GM23338 (cell line): ENCODE results near the gene FMN1. TPM values are rescaled to one million over a fixed set of nuclear protein-coding genes. Genes with fewer than 3 reads are reported as not detected.

Source experiments
- ATAC-seq: fragments of 200-7000 bp; cut with Tn5 transposase; 3 replicates; pipeline ENCODE4 v1.9.1; 2020
- DNase-seq: peaks from one replicate; pipeline ENCODE4 v3.0.0-alpha.2; 2015; ENCODE audit warnings: low spot score
- H2AFZ ChIP-seq: fragments of 200-600 bp; sonication (generic); 2 replicates; pipeline ENCODE4 v1.8.0; 2016; ENCODE audit warnings: antibody characterized with exemption, mild to moderate bottlenecking, moderate library complexity
- H3F3A ChIP-seq: fragments of 200-600 bp; sonication (generic); replicated peaks from 2 replicates; pipeline ENCODE4 v1.8.0; 2017; ENCODE audit warnings: antibody characterized with exemption, mixed run types, low read depth
- H3K27ac ChIP-seq: fragments of 200-600 bp; sonication (generic); 2 replicates; pipeline ENCODE4 v1.6.1; 2016; ENCODE audit warnings: low read depth
- H3K27me3 ChIP-seq: fragments of 200-600 bp; sonication (generic); 2 replicates; pipeline ENCODE4 v1.8.0; 2016; ENCODE audit warnings: mild to moderate bottlenecking, mixed run types, moderate library complexity; ENCODE audit not compliant: insufficient read depth
- H3K36me3 ChIP-seq: fragments of 200-600 bp; sonication (generic); 2 replicates; pipeline ENCODE4 v1.8.0; 2016; ENCODE audit warnings: mild to moderate bottlenecking; ENCODE audit not compliant: insufficient read depth
- H3K4me1 ChIP-seq: fragments of 200-600 bp; sonication (generic); 2 replicates; pipeline ENCODE4 v1.8.0; 2016; ENCODE audit warnings: mild to moderate bottlenecking, moderate library complexity; ENCODE audit not compliant: insufficient read depth
- H3K4me2 ChIP-seq: fragments of 200-600 bp; sonication (generic); 2 replicates; pipeline ENCODE4 v1.7.1; 2017; ENCODE audit warnings: mixed run types
- H3K4me3 ChIP-seq: fragments of 200-600 bp; sonication (generic); 2 replicates; pipeline ENCODE4 v1.6.1; 2016; ENCODE audit warnings: mixed run types
- H3K79me2 ChIP-seq: fragments of 200-600 bp; sonication (generic); replicated peaks from 2 replicates; pipeline ENCODE4 v1.8.0; 2017; ENCODE audit warnings: mild to moderate bottlenecking; ENCODE audit not compliant: insufficient read depth
- H3K9me2 ChIP-seq: fragments of 200-600 bp; sonication (generic); 2 replicates; pipeline ENCODE4 v1.8.0; 2017; ENCODE audit not compliant: insufficient read depth
- H4K20me1 ChIP-seq: fragments of 200-600 bp; sonication (generic); replicated peaks from 2 replicates; pipeline ENCODE4 v1.8.0; 2017; ENCODE audit warnings: mild to moderate bottlenecking; ENCODE audit not compliant: insufficient read depth
- H3K27ac Mint-ChIP-seq: 2 replicates; pipeline ENCODE4 v1.8.0; 2020; ENCODE audit warnings: inconsistent platforms, mild to moderate bottlenecking, moderate library complexity, mixed read lengths
- H3K27me3 Mint-ChIP-seq: 3 replicates; pipeline ENCODE4 v1.8.0; 2022; ENCODE audit warnings: low read depth, mild to moderate bottlenecking, moderate library complexity, mixed read lengths, inconsistent platforms; ENCODE audit not compliant: insufficient read depth, poor library complexity
- H3K36me3 Mint-ChIP-seq: 3 replicates; pipeline ENCODE4 v1.8.0; 2021; ENCODE audit warnings: low read depth, mild to moderate bottlenecking, inconsistent platforms, moderate library complexity, mixed read lengths
- H3K4me1 Mint-ChIP-seq: 3 replicates; pipeline ENCODE4 v1.8.0; 2020; ENCODE audit warnings: mild to moderate bottlenecking, inconsistent platforms, mixed read lengths
- H3K4me3 Mint-ChIP-seq: 3 replicates; pipeline ENCODE4 v1.8.0; 2021; ENCODE audit warnings: moderate library complexity, mild to moderate bottlenecking, inconsistent platforms, mixed read lengths
- H3K9me3 Mint-ChIP-seq: 3 replicates; pipeline ENCODE4 v1.8.0; 2020; ENCODE audit warnings: moderate library complexity, mild to moderate bottlenecking, inconsistent platforms, mixed read lengths
- CREB1 ChIP-seq: fragments of 250-450 bp; sonication (Bioruptor Pico); IDR thresholded peaks from 2 replicates; pipeline ENCODE4 v1.5.0; 2020; ENCODE audit warnings: low read depth, mild to moderate bottlenecking, moderate library complexity
- EZH2 ChIP-seq: fragments of 200-600 bp; sonication (generic); IDR thresholded peaks from one replicate; pipeline ENCODE4 v1.8.0; 2017; ENCODE audit warnings: antibody characterized with exemption, mild to moderate bottlenecking, low read depth; ENCODE audit not compliant: unreplicated experiment
- EZH2phosphoT487 ChIP-seq: fragments of 200-600 bp; sonication (generic); IDR thresholded peaks from one replicate; pipeline ENCODE4 v1.8.1; 2018; ENCODE audit warnings: antibody characterized with exemption; ENCODE audit not compliant: unreplicated experiment
- JUNB ChIP-seq: IDR thresholded peaks from one replicate; pipeline ENCODE4 v1.6.1; 2016; ENCODE audit warnings: antibody characterized with exemption; ENCODE audit not compliant: unreplicated experiment
- NANOG ChIP-seq: IDR thresholded peaks from 2 replicates; pipeline ENCODE4 v1.6.1; 2016; ENCODE audit warnings: antibody characterized with exemption, borderline replicate concordance
- POLR2AphosphoS5 ChIP-seq: IDR thresholded peaks from 2 replicates; pipeline ENCODE4 v1.6.1; 2016; ENCODE audit warnings: antibody characterized with exemption, low read depth
- STAT1 ChIP-seq: IDR thresholded peaks from one replicate; pipeline ENCODE4 v1.6.1; 2016; ENCODE audit warnings: antibody characterized with exemption; ENCODE audit not compliant: unreplicated experiment
- ZNF114 ChIP-seq: fragments of 250-450 bp; sonication (Bioruptor Pico); IDR thresholded peaks from 2 replicates; pipeline ENCODE4 v1.5.0; 2020; ENCODE audit warnings: mild to moderate bottlenecking, moderate library complexity
- ZNF331 ChIP-seq: fragments of 250-450 bp; sonication (Bioruptor Pico); IDR thresholded peaks from 2 replicates; pipeline ENCODE4 v1.5.0; 2020; ENCODE audit warnings: low read depth, mild to moderate bottlenecking, moderate library complexity
- polyA plus RNA-seq: library from polyadenylated mRNA; unstranded; fragments of >200 nt; fragmentation: Nextera tagmentation; extraction: Ambion mirVana; gene quantifications from 2 replicates; pipeline ENCODE4 v1.2.1, GENCODE V29; 2016
- total RNA-seq: library from RNA; depleted of rRNA; stranded (reverse); fragments of >200 nt; shearing (Covaris generic); gene quantifications from 2 replicates; pipeline ENCODE4 v1.2.3, GENCODE V29; 2014
- TF ChIP-seq, protein P1 (sequence below), 2 experiments: fragments of 200-600 bp in 1 of 2; sonication (generic) in 1 of 2; conservative IDR thresholded peaks; 2 replicates each; pipeline versions ENCODE4 v1.5.1 to v1.6.1; 2016 to 2017; ENCODE audit warnings: antibody characterized with exemption in 2 of 2, low read depth in 2 of 2, mild to moderate bottlenecking in 2 of 2, moderate library complexity in 1 of 2
- TF ChIP-seq, protein P2 (sequence below): IDR thresholded peaks from one replicate; pipeline ENCODE4 v1.6.1; 2018; ENCODE audit warnings: antibody characterized with exemption; ENCODE audit not compliant: unreplicated experiment
- TF ChIP-seq, protein P3 (sequence below): IDR thresholded peaks from 2 replicates; pipeline ENCODE4 v1.6.1; 2016; ENCODE audit warnings: antibody characterized with exemption
- TF ChIP-seq, protein P4 (sequence below): fragments of 250-450 bp; sonication (Bioruptor Pico); IDR thresholded peaks from 2 replicates; pipeline ENCODE4 v1.5.0; 2020; ENCODE audit warnings: mild to moderate bottlenecking, moderate library complexity

Gene FMN1
- total and polyA plus RNA-seq, 2 experiments from 2014 or later: 1.2 to 1.6 TPM

DNA sequence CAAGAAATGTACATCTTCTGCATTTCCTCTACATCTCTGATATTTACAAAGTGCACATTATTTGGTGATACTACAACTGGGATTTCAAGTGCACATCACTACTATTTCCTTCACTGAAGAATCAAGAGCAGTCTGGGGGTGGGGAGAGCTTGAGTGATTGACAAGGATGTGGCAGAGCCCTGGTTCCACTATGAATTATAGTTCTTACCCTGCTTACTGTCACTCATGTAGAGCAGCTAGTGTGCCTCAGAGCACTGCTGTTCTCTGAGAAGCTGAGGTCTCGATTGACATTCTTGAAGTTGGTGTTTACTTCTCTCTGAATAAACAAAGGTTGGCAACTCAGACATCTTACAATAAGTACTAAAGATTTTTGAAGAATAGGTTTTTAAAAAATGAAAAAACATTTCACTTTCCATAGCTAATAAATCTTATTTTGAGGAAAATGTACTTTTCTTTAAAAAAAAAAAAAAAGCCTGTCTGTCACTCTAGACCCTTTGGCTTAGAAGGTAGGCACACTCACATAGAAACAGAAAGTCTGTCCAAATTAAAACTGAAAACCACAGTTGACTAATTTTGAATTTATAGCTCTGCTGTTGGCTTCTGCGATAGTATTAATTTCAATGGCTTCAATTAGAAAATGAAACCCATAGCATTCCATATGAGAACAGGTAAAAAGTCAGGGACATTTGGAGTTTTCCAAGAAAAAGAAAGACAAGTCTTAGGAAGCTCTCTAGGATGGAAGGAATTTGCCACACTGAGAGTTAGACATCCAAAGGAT lies 471.2 kb downstream of the FMN1 start:
- Histone ChIP-seq H3K4me1 (peaks cover 11% of the 10 kb centered on the region), H3F3A (no peaks in the 10 kb centered on the region; the same call in 1 of the 2 replicates), H3K4me3 (no peak overlapping the region), H3K79me2 (no peaks in the 10 kb centered on the region), H3K27me3 (peaks cover 45% of the 10 kb centered on the region), H3K4me2 (no peak overlapping the region), H2AFZ (no peak overlapping the region), H3K9me2 (no peaks in the 10 kb centered on the region), H3K36me3 (no peaks in the 10 kb centered on the region), H4K20me1 (no peaks in the 10 kb centered on the region), H3K27ac (no peak overlapping the region)
- DNase-seq (no peak), ATAC-seq (no peak)
- peaks cover 6% of the 10 kb centered on the region; the same call in 2 of the 3 replicates for H3K4me1 Mint-ChIP-seq
- H3K4me3 Mint-ChIP-seq: no peak overlapping the region
- peaks cover 31% of the 10 kb centered on the region for H3K27me3 Mint-ChIP-seq
- peaks cover 4% of the 10 kb centered on the region; the same call in 1 of the 3 replicates for H3K9me3 Mint-ChIP-seq
- TF ChIP-seq ZNF331 (CRISPR knock-in tag) (no peak), CREB1 (CRISPR knock-in tag) (no peak), STAT1 (no peak), ZNF114 (no peak), JUNB (no peak), POLR2AphosphoS5 (no peak), NANOG (no peak), EZH2 (no peak), EZH2phosphoT487 (no peak)
- TF ChIP-seq, protein P1, sequence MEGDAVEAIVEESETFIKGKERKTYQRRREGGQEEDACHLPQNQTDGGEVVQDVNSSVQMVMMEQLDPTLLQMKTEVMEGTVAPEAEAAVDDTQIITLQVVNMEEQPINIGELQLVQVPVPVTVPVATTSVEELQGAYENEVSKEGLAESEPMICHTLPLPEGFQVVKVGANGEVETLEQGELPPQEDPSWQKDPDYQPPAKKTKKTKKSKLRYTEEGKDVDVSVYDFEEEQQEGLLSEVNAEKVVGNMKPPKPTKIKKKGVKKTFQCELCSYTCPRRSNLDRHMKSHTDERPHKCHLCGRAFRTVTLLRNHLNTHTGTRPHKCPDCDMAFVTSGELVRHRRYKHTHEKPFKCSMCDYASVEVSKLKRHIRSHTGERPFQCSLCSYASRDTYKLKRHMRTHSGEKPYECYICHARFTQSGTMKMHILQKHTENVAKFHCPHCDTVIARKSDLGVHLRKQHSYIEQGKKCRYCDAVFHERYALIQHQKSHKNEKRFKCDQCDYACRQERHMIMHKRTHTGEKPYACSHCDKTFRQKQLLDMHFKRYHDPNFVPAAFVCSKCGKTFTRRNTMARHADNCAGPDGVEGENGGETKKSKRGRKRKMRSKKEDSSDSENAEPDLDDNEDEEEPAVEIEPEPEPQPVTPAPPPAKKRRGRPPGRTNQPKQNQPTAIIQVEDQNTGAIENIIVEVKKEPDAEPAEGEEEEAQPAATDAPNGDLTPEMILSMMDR (conservative IDR thresholded peaks at IDR 0.05; ENCODE audit: low read depth in 2 of 2): no peak
- TF ChIP-seq, protein P2, sequence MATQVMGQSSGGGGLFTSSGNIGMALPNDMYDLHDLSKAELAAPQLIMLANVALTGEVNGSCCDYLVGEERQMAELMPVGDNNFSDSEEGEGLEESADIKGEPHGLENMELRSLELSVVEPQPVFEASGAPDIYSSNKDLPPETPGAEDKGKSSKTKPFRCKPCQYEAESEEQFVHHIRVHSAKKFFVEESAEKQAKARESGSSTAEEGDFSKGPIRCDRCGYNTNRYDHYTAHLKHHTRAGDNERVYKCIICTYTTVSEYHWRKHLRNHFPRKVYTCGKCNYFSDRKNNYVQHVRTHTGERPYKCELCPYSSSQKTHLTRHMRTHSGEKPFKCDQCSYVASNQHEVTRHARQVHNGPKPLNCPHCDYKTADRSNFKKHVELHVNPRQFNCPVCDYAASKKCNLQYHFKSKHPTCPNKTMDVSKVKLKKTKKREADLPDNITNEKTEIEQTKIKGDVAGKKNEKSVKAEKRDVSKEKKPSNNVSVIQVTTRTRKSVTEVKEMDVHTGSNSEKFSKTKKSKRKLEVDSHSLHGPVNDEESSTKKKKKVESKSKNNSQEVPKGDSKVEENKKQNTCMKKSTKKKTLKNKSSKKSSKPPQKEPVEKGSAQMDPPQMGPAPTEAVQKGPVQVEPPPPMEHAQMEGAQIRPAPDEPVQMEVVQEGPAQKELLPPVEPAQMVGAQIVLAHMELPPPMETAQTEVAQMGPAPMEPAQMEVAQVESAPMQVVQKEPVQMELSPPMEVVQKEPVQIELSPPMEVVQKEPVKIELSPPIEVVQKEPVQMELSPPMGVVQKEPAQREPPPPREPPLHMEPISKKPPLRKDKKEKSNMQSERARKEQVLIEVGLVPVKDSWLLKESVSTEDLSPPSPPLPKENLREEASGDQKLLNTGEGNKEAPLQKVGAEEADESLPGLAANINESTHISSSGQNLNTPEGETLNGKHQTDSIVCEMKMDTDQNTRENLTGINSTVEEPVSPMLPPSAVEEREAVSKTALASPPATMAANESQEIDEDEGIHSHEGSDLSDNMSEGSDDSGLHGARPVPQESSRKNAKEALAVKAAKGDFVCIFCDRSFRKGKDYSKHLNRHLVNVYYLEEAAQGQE: no peak
- TF ChIP-seq, protein P3, sequence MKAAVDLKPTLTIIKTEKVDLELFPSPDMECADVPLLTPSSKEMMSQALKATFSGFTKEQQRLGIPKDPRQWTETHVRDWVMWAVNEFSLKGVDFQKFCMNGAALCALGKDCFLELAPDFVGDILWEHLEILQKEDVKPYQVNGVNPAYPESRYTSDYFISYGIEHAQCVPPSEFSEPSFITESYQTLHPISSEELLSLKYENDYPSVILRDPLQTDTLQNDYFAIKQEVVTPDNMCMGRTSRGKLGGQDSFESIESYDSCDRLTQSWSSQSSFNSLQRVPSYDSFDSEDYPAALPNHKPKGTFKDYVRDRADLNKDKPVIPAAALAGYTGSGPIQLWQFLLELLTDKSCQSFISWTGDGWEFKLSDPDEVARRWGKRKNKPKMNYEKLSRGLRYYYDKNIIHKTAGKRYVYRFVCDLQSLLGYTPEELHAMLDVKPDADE: no peak
- TF ChIP-seq, protein P4, sequence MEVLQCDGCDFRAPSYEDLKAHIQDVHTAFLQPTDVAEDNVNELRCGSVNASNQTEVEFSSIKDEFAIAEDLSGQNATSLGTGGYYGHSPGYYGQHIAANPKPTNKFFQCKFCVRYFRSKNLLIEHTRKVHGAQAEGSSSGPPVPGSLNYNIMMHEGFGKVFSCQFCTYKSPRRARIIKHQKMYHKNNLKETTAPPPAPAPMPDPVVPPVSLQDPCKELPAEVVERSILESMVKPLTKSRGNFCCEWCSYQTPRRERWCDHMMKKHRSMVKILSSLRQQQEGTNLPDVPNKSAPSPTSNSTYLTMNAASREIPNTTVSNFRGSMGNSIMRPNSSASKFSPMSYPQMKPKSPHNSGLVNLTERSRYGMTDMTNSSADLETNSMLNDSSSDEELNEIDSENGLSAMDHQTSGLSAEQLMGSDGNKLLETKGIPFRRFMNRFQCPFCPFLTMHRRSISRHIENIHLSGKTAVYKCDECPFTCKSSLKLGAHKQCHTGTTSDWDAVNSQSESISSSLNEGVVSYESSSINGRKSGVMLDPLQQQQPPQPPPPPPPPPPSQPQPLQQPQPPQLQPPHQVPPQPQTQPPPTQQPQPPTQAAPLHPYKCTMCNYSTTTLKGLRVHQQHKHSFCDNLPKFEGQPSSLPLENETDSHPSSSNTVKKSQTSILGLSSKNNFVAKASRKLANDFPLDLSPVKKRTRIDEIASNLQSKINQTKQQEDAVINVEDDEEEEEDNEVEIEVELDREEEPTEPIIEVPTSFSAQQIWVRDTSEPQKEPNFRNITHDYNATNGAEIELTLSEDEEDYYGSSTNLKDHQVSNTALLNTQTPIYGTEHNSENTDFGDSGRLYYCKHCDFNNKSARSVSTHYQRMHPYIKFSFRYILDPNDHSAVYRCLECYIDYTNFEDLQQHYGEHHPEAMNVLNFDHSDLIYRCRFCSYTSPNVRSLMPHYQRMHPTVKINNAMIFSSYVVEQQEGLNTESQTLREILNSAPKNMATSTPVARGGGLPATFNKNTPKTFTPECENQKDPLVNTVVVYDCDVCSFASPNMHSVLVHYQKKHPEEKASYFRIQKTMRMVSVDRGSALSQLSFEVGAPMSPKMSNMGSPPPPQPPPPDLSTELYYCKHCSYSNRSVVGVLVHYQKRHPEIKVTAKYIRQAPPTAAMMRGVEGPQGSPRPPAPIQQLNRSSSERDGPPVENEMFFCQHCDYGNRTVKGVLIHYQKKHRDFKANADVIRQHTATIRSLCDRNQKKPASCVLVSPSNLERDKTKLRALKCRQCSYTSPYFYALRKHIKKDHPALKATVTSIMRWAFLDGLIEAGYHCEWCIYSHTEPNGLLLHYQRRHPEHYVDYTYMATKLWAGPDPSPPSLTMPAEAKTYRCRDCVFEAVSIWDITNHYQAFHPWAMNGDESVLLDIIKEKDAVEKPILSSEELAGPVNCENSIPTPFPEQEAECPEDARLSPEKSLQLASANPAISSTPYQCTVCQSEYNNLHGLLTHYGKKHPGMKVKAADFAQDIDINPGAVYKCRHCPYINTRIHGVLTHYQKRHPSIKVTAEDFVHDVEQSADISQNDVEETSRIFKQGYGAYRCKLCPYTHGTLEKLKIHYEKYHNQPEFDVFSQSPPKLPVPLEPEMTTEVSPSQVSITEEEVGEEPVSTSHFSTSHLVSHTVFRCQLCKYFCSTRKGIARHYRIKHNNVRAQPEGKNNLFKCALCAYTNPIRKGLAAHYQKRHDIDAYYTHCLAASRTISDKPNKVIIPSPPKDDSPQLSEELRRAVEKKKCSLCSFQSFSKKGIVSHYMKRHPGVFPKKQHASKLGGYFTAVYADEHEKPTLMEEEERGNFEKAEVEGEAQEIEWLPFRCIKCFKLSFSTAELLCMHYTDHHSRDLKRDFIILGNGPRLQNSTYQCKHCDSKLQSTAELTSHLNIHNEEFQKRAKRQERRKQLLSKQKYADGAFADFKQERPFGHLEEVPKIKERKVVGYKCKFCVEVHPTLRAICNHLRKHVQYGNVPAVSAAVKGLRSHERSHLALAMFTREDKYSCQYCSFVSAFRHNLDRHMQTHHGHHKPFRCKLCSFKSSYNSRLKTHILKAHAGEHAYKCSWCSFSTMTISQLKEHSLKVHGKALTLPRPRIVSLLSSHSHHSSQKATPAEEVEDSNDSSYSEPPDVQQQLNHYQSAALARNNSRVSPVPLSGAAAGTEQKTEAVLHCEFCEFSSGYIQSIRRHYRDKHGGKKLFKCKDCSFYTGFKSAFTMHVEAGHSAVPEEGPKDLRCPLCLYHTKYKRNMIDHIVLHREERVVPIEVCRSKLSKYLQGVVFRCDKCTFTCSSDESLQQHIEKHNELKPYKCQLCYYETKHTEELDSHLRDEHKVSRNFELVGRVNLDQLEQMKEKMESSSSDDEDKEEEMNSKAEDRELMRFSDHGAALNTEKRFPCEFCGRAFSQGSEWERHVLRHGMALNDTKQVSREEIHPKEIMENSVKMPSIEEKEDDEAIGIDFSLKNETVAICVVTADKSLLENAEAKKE: no peak
- H3K36me3 Mint-ChIP-seq: no peaks in the 10 kb centered on the region; the same call in 2 of the 3 replicates
- no peak overlapping the region for H3K27ac Mint-ChIP-seq
